ENCODE results near the gene TWF2. TPM values are rescaled to one million over a fixed set of nuclear protein-coding genes. Genes with fewer than 3 reads are reported as not detected.

Gene TWF2
- total RNA-seq, 5 donors from 2014 or later (not counting 1 experiment from before 2014, with no cell fraction given) = 49.8 to 99.9 (median 88.3) TPM

- ChIA-PET POLR2A (interaction anchor here in 1 of 2 donors (0.5 kb wide), 2 partner anchors 54 to 79 kb away, joined by 3 to 6 read pairs; no protein-coding TSS in a partner anchor), CTCF (no interaction called here)
- no peak overlapping the region for H3K4me3 Mint-ChIP-seq
- H3K9me3 Mint-ChIP-seq = no peaks in the 10 kb centered on the region
- no peaks in the 10 kb centered on the region for H3K36me3 ChIP-seq (ENCODE audit: control insufficient read depth in 2 of 2, extremely low read depth in 1 of 2, insufficient read depth in 1 of 2, low read length in 1 of 2)
- peak overlapping the region in 1 of 2 donors; percentile 34 for H3K27ac Mint-ChIP-seq
- WGBS (ENCODE audit: insufficient coverage) = 97% methylated on average over 5 of the region's 6 CpGs
- H3K4me1 Mint-ChIP-seq = peaks cover 0 to 13% (median 5%) of the 10 kb centered on the region in 3 donors
- no peaks in the 10 kb centered on the region for H3K27me3 ChIP-seq (replicated peaks in 1 of 2; ENCODE audit: control insufficient read depth in 2 of 2, extremely low read depth in 1 of 2, insufficient read depth in 2 of 2, low read length in 1 of 2)
- DNase-seq (no peak), ATAC-seq (replicated peaks in 1 of 4) (no peak)
- no peaks in the 10 kb centered on the region for H3K27me3 Mint-ChIP-seq
- H3K9me3 ChIP-seq = no peaks in the 10 kb centered on the region
- no peak overlapping the region for H3K27ac ChIP-seq (ENCODE audit: low read length)
- peaks cover 0 to 17% of the 10 kb centered on the region in 2 experiments for H3K4me1 ChIP-seq (ENCODE audit: control insufficient read depth in 1 of 2, extremely low read depth in 1 of 2, insufficient read depth in 2 of 2, low read length in 2 of 2)
- no peak overlapping the region for H3K4me3 ChIP-seq (ENCODE audit: control insufficient read depth in 1 of 2, extremely low read depth in 1 of 2, low read length in 1 of 2)
- no peaks in the 10 kb centered on the region for H3K36me3 Mint-ChIP-seq
Observed at GRCh38 chr3:52185311-52185710, 53.6 kb downstream of the TWF2 start.

GRCh38 chr3:52184690-52185089 is 54.3 kb downstream of the TWF2 start:
- peaks cover 0 to 16% (median 5%) of the 10 kb centered on the region in 3 donors for H3K4me1 Mint-ChIP-seq
- Histone ChIP-seq H3K27me3 (replicated peaks in 1 of 2; ENCODE audit: control insufficient read depth in 2 of 2, extremely low read depth in 1 of 2, insufficient read depth in 2 of 2, low read length in 1 of 2) (no peaks in the 10 kb centered on the region), H3K27ac (ENCODE audit: low read length) (no peak overlapping the region), H3K9me3 (no peaks in the 10 kb centered on the region), H3K4me3 (ENCODE audit: control insufficient read depth in 1 of 2, extremely low read depth in 1 of 2, low read length in 1 of 2) (no peak overlapping the region), H3K36me3 (ENCODE audit: control insufficient read depth in 2 of 2, extremely low read depth in 1 of 2, insufficient read depth in 1 of 2, low read length in 1 of 2) (no peaks in the 10 kb centered on the region), H3K4me1 (ENCODE audit: control insufficient read depth in 1 of 2, extremely low read depth in 1 of 2, insufficient read depth in 2 of 2, low read length in 2 of 2) (peaks cover 0 to 17% of the 10 kb centered on the region in 2 experiments)
- POLR2A ChIA-PET = interaction anchor here in 1 of 2 donors (0.5 kb wide), 1 partner anchor 54 kb away, joined by 6 read pairs; no protein-coding TSS in a partner anchor
- no peak overlapping the region for H3K4me3 Mint-ChIP-seq
- ATAC-seq (replicated peaks in 1 of 4) (no peak), DNase-seq (no peak)
- 88% methylated on average over 5 of the region's 8 CpGs for WGBS (ENCODE audit: insufficient coverage)
- H3K9me3 Mint-ChIP-seq = no peaks in the 10 kb centered on the region
- no peaks in the 10 kb centered on the region for H3K36me3 Mint-ChIP-seq
- CTCF ChIA-PET = no interaction called here
- no peak overlapping the region for H3K27ac Mint-ChIP-seq
- H3K27me3 Mint-ChIP-seq = no peaks in the 10 kb centered on the region

DNA sequence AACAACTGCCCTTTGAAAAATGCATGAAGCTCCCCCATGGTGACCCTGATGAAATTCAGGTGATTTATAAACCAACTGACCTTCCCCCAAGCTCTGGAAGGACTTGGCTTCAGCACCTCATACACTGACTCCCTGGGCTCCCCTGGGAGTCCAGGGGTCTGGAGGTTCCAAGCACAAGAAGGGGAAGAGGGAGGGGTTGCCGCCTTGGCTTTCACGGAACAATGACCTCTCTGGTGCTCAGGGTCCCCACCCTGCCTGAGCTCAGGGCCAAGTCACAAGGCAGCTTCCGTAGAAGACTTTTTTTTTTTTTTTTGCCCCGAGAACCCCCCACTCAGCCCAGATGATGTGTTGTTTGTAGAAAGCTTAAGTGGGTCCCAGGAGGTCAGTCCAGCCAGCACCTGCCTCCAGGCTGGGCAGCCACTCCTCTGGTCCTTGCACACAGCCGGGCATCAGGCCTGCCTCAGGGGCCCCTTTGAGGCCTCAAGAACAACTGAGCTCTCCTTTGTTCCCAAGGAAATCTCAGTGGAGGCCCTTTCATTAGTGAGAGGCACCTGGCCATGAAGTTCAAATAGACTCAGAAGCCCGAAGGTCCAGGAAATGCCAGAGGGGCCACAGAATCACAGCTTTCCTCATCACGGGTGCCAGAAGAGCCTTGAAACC is 55.0 kb downstream of the TWF2 start:
- no peaks in the 10 kb centered on the region for H3K9me3 ChIP-seq
- no peak overlapping the region for H3K27ac ChIP-seq (ENCODE audit: low read length)
- no peak overlapping the region for H3K4me3 ChIP-seq (ENCODE audit: control insufficient read depth in 1 of 2, extremely low read depth in 1 of 2, low read length in 1 of 2)
- DNase-seq (no peak), ATAC-seq (replicated peaks in 1 of 4) (no peak)
- ChIA-PET POLR2A (no interaction called here), CTCF (interaction anchor here in 1 of 2 donors (0.7 kb wide), 1 partner anchor 71 kb away, joined by 8 read pairs; no protein-coding TSS in a partner anchor)
- no peaks in the 10 kb centered on the region for H3K9me3 Mint-ChIP-seq
- no peaks in the 10 kb centered on the region for H3K27me3 ChIP-seq (replicated peaks in 1 of 2; ENCODE audit: control insufficient read depth in 2 of 2, extremely low read depth in 1 of 2, insufficient read depth in 2 of 2, low read length in 1 of 2)
- no peak overlapping the region for H3K4me3 Mint-ChIP-seq
- H3K27ac Mint-ChIP-seq = no peak overlapping the region
- H3K36me3 Mint-ChIP-seq = no peaks in the 10 kb centered on the region
- 93% methylated on average over 3 of the region's 7 CpGs for WGBS (ENCODE audit: insufficient coverage)
- H3K36me3 ChIP-seq (ENCODE audit: control insufficient read depth in 2 of 2, extremely low read depth in 1 of 2, insufficient read depth in 1 of 2, low read length in 1 of 2) = no peaks in the 10 kb centered on the region
- no peaks in the 10 kb centered on the region for H3K27me3 Mint-ChIP-seq
- H3K4me1 Mint-ChIP-seq = peaks cover 0 to 16% (median 5%) of the 10 kb centered on the region in 3 donors
- H3K4me1 ChIP-seq (ENCODE audit: control insufficient read depth in 1 of 2, extremely low read depth in 1 of 2, insufficient read depth in 2 of 2, low read length in 2 of 2) = peaks cover 0 to 17% of the 10 kb centered on the region in 2 experiments

GRCh38 chr3:52182691-52183090 is 56.3 kb downstream of the TWF2 start:
- ChIA-PET POLR2A (no interaction called here), CTCF (no interaction called here)
- DNase-seq = no peak
- H3K4me3 Mint-ChIP-seq = no peak overlapping the region
- no peaks in the 10 kb centered on the region for H3K36me3 ChIP-seq (ENCODE audit: control insufficient read depth in 2 of 2, extremely low read depth in 1 of 2, insufficient read depth in 1 of 2, low read length in 1 of 2)
- 100% methylated on average over 3 of the region's 4 CpGs for WGBS (ENCODE audit: insufficient coverage)
- H3K9me3 ChIP-seq = no peaks in the 10 kb centered on the region
- peaks cover 0 to 5% of the 10 kb centered on the region in 2 experiments for H3K27me3 ChIP-seq (replicated peaks in 1 of 2; ENCODE audit: control insufficient read depth in 2 of 2, extremely low read depth in 1 of 2, insufficient read depth in 2 of 2, low read length in 1 of 2)
- H3K27me3 Mint-ChIP-seq = no peaks in the 10 kb centered on the region
- no peak overlapping the region for H3K27ac Mint-ChIP-seq
- peaks cover 0 to 16% (median 5%) of the 10 kb centered on the region in 3 donors for H3K4me1 Mint-ChIP-seq
- peaks cover 0 to 17% of the 10 kb centered on the region in 2 experiments for H3K4me1 ChIP-seq (ENCODE audit: control insufficient read depth in 1 of 2, extremely low read depth in 1 of 2, insufficient read depth in 2 of 2, low read length in 2 of 2)
- no peaks in the 10 kb centered on the region for H3K9me3 Mint-ChIP-seq
- H3K36me3 Mint-ChIP-seq = no peaks in the 10 kb centered on the region
- no peak for ATAC-seq (replicated peaks in 1 of 4)
- H3K4me3 ChIP-seq (ENCODE audit: control insufficient read depth in 1 of 2, extremely low read depth in 1 of 2, low read length in 1 of 2) = no peak overlapping the region
- H3K27ac ChIP-seq (ENCODE audit: low read length) = peak overlapping the region; percentile 31

DNA sequence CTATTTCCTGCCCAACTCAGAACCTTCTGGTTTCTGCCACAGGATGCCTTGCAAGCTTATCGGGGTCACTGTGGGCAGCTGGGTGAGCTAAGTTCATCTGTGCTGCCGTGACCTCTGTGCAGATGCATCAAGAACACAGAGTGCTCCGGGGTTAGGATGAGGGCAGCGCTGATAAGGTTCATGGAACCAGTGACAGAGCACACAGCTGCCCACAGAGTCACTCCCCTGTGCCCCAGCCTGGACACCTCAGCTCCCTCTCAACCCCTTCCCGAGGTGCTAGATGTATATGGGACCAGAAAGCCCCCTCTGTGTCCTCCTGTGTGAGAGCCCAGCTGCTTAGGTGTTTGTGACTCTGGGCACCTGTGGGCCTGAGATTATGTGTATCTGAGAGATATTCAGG is 56.8 kb downstream of the TWF2 start:
- Mint-ChIP-seq H3K4me1 (peaks cover 0 to 16% (median 5%) of the 10 kb centered on the region in 3 donors), H3K36me3 (no peaks in the 10 kb centered on the region), H3K27me3 (no peaks in the 10 kb centered on the region), H3K9me3 (no peaks in the 10 kb centered on the region), H3K27ac (no peak overlapping the region), H3K4me3 (no peak overlapping the region)
- H3K4me1 ChIP-seq (ENCODE audit: control insufficient read depth in 1 of 2, extremely low read depth in 1 of 2, insufficient read depth in 2 of 2, low read length in 2 of 2) = peaks cover 0 to 17% of the 10 kb centered on the region in 2 experiments
- peak in 1 of 4 experiments; percentile 52 for ATAC-seq (replicated peaks in 1 of 4)
- H3K9me3 ChIP-seq = no peaks in the 10 kb centered on the region
- WGBS (ENCODE audit: insufficient coverage) = 49% methylated on average over 2 of the region's 5 CpGs
- H3K27me3 ChIP-seq (replicated peaks in 1 of 2; ENCODE audit: control insufficient read depth in 2 of 2, extremely low read depth in 1 of 2, insufficient read depth in 2 of 2, low read length in 1 of 2) = peaks cover 0 to 10% of the 10 kb centered on the region in 2 experiments
- CTCF ChIA-PET = no interaction called here
- H3K27ac ChIP-seq (ENCODE audit: low read length) = peak overlapping the region; percentile 31
- no peaks in the 10 kb centered on the region for H3K36me3 ChIP-seq (ENCODE audit: control insufficient read depth in 2 of 2, extremely low read depth in 1 of 2, insufficient read depth in 1 of 2, low read length in 1 of 2)
- H3K4me3 ChIP-seq (ENCODE audit: control insufficient read depth in 1 of 2, extremely low read depth in 1 of 2, low read length in 1 of 2) = no peak overlapping the region
- POLR2A ChIA-PET = no interaction called here
- DNase-seq = peak in 13 of 35 experiments; percentile 4 to 48 (median 21)

GRCh38 chr3:52181543-52181942 is 57.4 kb downstream of the TWF2 start:
- Mint-ChIP-seq H3K36me3 (no peaks in the 10 kb centered on the region), H3K4me3 (no peak overlapping the region), H3K27ac (no peak overlapping the region), H3K9me3 (no peaks in the 10 kb centered on the region), H3K4me1 (peaks cover 0 to 16% (median 5%) of the 10 kb centered on the region in 3 donors), H3K27me3 (no peaks in the 10 kb centered on the region)
- ATAC-seq (replicated peaks in 1 of 4) (no peak), DNase-seq (no peak)
- Histone ChIP-seq H3K27ac (ENCODE audit: low read length) (no peak overlapping the region), H3K4me1 (ENCODE audit: control insufficient read depth in 1 of 2, extremely low read depth in 1 of 2, insufficient read depth in 2 of 2, low read length in 2 of 2) (peaks cover 0 to 17% of the 10 kb centered on the region in 2 experiments), H3K4me3 (ENCODE audit: control insufficient read depth in 1 of 2, extremely low read depth in 1 of 2, low read length in 1 of 2) (no peak overlapping the region), H3K36me3 (ENCODE audit: control insufficient read depth in 2 of 2, extremely low read depth in 1 of 2, insufficient read depth in 1 of 2, low read length in 1 of 2) (no peaks in the 10 kb centered on the region), H3K9me3 (no peaks in the 10 kb centered on the region), H3K27me3 (replicated peaks in 1 of 2; ENCODE audit: control insufficient read depth in 2 of 2, extremely low read depth in 1 of 2, insufficient read depth in 2 of 2, low read length in 1 of 2) (peaks cover 0 to 10% of the 10 kb centered on the region in 2 experiments)
- ChIA-PET CTCF (no interaction called here), POLR2A (no interaction called here)
- WGBS (ENCODE audit: insufficient coverage) = 92% methylated on average over 4 of the region's 4 CpGs
